Breast epithelium (tissue), 4 donors: ENCODE measurements around the gene D2HGDH. TPM values are rescaled to one million over a fixed set of nuclear protein-coding genes. Genes with fewer than 3 reads are reported as not detected.

Source experiments
- DNase-seq, 2 donors: peaks; one replicate each; pipeline ENCODE4 v3.0.0-alpha.2; 2019; ENCODE audit warnings: low spot score in 2 of 2
- H3K27ac ChIP-seq, 2 donors: fragments of 200-600 bp; sonication (generic) in 1 of 2; one replicate each; pipeline ENCODE4 v1.5.1; 2016 to 2019; ENCODE audit warnings: mild to moderate bottlenecking in 1 of 2
- H3K27me3 ChIP-seq, 2 donors: fragments of 200-600 bp; sonication (generic) in 1 of 2; one replicate each; pipeline versions ENCODE4 v1.5.1 to v1.6.0; 2017 to 2019; ENCODE audit warnings: control low read depth in 1 of 2, mild to moderate bottlenecking in 1 of 2
- H3K36me3 ChIP-seq: fragments of 200-600 bp; one replicate; pipeline ENCODE4 v1.5.1; 2019
- H3K4me1 ChIP-seq, 2 donors: fragments of 200-600 bp; sonication (generic); one replicate each; pipeline ENCODE4 v1.5.1; 2016 to 2019; ENCODE audit warnings: control low read depth in 1 of 2
- H3K4me3 ChIP-seq, 3 donors: fragments of 200-600 bp; sonication (generic); 1 replicate in 2 of 3; 2 replicates in 1 of 3; pipeline ENCODE4 v1.5.1; 2016 to 2019; ENCODE audit warnings: mild to moderate bottlenecking in 3 of 3, moderate library complexity in 2 of 3
- H3K9me3 ChIP-seq, 2 donors: fragments of 200-600 bp; sonication (generic) in 1 of 2; one replicate each; pipeline ENCODE4 v1.5.1; 2016 to 2019; ENCODE audit warnings: control low read depth in 1 of 2
- POLR2A ChIP-seq: fragments of 450-650 bp; IDR thresholded peaks from one replicate; pipeline ENCODE4 v1.6.1; 2016; ENCODE audit warnings: antibody characterized with exemption, mild to moderate bottlenecking, moderate library complexity
- POLR2AphosphoS5 ChIP-seq, 3 donors: sonication (generic); formaldehyde crosslinking; IDR thresholded peaks; one replicate each; pipeline ENCODE4 v1.6.1; 2017; ENCODE audit warnings: antibody characterized with exemption in 3 of 3
- intact Hi-C: fragments of 100-400 bp; cut with DNase I; formaldehyde crosslinking; loops from one replicate; pipeline ENCODE4 v1.15.1; 2023; ENCODE audit warnings: low total_unique reads
- total RNA-seq, 3 donors: library from RNA; depleted of rRNA; stranded (reverse); fragments of >200 nt; gene quantifications; one replicate each; pipeline ENCODE4 v1.1.0, GENCODE V29; 2016
- TF ChIP-seq, protein P1 (sequence below), 3 donors: fragments of 450-650 bp; IDR thresholded peaks; one replicate each; pipeline ENCODE4 v1.5.1; 2016 to 2017; ENCODE audit warnings: antibody characterized with exemption in 3 of 3, mild to moderate bottlenecking in 3 of 3, moderate library complexity in 3 of 3

D2HGDH gene
- total RNA-seq, 3 donors from 2014 or later, result 16.3 to 29.2 (median 22.2) TPM

DNA sequence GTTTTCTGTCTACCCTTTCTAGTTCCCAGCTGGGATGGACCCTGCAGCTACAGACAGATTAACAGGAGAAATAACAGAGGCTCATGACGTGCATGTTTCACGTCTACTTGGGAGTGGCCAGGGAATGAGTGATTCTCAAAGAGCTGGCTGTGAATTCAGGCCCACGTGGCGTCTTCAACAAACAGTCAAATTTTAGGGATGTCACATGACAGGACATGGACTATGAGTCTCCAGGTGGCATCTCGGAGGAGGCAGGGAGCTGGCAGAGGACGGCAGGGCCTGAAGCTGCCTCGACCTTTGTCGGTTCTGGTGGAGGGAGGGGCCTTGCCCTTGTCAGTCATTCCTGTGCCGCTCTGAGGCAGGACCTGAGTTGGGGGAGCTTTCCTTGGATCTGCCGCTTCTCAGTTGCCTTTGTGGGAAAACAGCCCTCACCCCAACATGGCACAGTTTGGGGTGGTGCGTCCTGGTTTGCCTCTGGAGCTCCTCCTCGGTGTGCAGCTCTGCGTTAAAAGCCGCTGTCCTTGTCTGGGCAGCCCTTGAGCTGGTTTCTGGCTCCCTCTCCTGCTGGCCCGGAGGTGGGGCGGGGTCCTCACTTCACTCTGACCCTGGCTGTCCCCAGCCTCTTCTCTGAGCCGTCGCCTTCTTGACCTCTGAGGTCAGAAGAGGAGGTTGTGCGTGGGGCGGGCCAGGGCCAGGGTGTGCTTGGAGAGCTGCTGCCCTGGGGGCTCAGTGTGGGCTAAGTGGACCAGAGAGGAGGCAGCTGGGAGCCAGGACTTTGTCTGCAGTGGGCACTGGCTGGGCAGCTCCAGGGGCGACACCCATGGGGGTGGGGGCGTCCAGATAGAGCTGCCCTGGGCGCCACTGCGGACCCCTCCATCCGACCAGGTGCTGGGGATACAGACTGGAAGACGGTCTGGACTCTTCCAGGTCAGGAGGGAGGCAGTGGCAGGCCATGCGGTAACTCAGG, 30.1 kb downstream of the D2HGDH start:
- Histone ChIP-seq H3K9me3 (no peaks in the 10 kb centered on the region), H3K27me3 (no peaks in the 10 kb centered on the region), H3K4me1 (no peaks in the 10 kb centered on the region), H3K36me3 (no peaks in the 10 kb centered on the region), H3K27ac (no peak overlapping the region), H3K4me3 (no peak overlapping the region)
- DNase-seq, result no peak
- intact Hi-C loops, result no loop called here
- TF ChIP-seq, protein P1, sequence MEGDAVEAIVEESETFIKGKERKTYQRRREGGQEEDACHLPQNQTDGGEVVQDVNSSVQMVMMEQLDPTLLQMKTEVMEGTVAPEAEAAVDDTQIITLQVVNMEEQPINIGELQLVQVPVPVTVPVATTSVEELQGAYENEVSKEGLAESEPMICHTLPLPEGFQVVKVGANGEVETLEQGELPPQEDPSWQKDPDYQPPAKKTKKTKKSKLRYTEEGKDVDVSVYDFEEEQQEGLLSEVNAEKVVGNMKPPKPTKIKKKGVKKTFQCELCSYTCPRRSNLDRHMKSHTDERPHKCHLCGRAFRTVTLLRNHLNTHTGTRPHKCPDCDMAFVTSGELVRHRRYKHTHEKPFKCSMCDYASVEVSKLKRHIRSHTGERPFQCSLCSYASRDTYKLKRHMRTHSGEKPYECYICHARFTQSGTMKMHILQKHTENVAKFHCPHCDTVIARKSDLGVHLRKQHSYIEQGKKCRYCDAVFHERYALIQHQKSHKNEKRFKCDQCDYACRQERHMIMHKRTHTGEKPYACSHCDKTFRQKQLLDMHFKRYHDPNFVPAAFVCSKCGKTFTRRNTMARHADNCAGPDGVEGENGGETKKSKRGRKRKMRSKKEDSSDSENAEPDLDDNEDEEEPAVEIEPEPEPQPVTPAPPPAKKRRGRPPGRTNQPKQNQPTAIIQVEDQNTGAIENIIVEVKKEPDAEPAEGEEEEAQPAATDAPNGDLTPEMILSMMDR (IDR thresholded peaks at IDR 0.05), result no peak
- TF ChIP-seq POLR2A (no peak), POLR2AphosphoS5 (IDR thresholded peaks at IDR 0.05) (no peak)

DNA sequence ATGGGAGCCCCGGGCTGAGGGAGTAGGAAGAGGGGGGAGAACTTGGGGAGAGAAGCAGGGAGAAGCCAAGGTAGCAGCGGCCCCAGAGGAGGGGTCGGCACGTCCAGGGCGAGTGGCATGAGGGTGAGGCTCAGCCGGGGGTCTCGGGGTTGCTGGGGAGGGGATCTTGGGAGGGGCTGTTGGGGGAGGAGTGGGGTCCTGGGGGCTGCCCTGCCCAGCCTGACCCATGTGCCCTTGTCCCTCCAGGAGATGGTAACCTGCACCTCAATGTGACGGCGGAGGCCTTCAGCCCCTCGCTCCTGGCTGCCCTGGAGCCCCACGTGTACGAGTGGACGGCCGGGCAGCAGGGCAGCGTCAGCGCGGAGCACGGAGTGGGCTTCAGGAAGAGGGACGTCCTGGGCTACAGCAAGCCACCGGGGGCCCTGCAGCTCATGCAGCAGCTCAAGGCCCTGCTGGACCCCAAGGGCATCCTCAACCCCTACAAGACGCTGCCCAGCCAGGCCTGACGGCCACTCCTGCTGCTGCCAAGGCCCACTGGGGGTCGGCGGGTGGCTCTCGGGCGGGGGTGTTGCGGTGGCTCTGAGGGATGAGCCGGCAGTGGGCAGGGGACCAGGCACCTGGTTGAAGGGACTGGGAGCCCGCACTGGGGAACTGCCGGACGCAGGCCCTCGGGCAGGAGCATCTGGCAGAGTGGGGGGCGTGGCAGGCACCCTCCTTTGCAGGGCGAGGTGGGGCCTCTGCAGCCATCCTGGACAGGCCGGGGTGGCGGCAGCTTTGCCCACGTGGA, 33.2 kb downstream of the D2HGDH start:
- no peaks in the 10 kb centered on the region for H3K4me1 ChIP-seq
- no peak overlapping the region for H3K27ac ChIP-seq
- intact Hi-C loops, result no loop called here
- no peaks in the 10 kb centered on the region for H3K9me3 ChIP-seq
- H3K4me3 ChIP-seq, result no peak overlapping the region
- no peak for TF ChIP-seq POLR2A
- TF ChIP-seq POLR2AphosphoS5 (IDR thresholded peaks at IDR 0.05), result no peak
- TF ChIP-seq, protein P1 (IDR thresholded peaks at IDR 0.05), result no peak
- no peaks in the 10 kb centered on the region for H3K36me3 ChIP-seq
- peak in 1 of 2 donors; percentile 5 for DNase-seq
- no peaks in the 10 kb centered on the region for H3K27me3 ChIP-seq

DNA sequence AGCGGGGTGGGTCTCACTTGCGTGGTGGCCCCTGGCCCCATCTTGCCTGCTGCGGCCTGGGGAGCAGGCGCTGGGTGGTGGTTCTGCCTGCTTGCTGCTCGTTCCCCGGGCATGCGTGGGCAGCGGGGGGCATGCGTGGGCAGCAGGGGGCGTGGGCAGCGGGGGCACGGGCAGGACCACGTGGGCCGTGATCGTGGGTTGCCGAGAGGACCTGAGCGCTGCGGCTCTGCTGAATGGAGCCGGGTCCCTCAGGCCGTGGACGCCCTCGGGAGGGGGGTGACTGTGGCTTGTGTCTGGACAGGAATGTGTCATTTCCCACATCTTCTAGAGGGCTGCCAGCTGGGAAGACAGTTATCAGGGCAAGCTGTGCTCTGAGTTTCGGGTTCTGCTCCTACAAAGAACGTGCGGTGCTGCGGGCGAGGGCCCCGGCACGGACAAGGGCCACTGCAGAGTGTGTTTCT, 33.9 kb downstream of the D2HGDH start:
- H3K4me1 ChIP-seq, result no peaks in the 10 kb centered on the region
- no peaks in the 10 kb centered on the region for H3K36me3 ChIP-seq
- H3K4me3 ChIP-seq, result no peak overlapping the region
- H3K9me3 ChIP-seq, result no peaks in the 10 kb centered on the region
- H3K27me3 ChIP-seq, result no peaks in the 10 kb centered on the region
- no peak overlapping the region for H3K27ac ChIP-seq
- TF ChIP-seq, protein P1 (IDR thresholded peaks at IDR 0.05), result no peak
- TF ChIP-seq POLR2AphosphoS5 (IDR thresholded peaks at IDR 0.05) (no peak), POLR2A (no peak)
- peak in 1 of 2 donors; percentile 10 for DNase-seq
- intact Hi-C loops, result no loop called here

DNA sequence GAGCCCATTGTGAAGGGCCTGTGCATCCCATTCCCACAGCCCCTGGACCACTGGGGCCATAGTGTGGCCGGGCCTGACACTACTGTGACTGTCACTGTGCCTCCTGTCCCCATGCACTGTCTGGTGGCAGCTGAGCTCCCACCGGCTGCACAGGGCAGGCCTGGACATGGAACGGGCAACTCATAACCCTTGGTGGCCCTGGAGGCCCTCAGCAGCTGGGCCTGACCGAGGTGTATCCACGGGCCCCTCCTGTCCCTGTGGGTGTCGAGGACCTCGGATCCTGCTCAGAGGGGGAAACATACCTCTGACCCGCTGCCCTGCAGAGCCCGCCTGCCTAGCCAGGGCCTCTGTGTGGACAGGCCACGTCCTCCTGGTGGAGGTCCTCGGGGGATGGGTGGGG, 34.4 kb downstream of the D2HGDH start:
- TF ChIP-seq POLR2A (no peak), POLR2AphosphoS5 (IDR thresholded peaks at IDR 0.05) (no peak)
- TF ChIP-seq, protein P1 (IDR thresholded peaks at IDR 0.05), result no peak

More for the DNA sequence above, 34.4 kb downstream of the D2HGDH start:
- no peak overlapping the region for H3K27ac ChIP-seq
- H3K4me3 ChIP-seq, result no peak overlapping the region
- H3K36me3 ChIP-seq, result no peaks in the 10 kb centered on the region
- DNase-seq, result peak in 1 of 2 donors; percentile 10
- H3K27me3 ChIP-seq, result peaks cover 0 to 4% of the 10 kb centered on the region in 2 donors
- intact Hi-C loops, result no loop called here
- H3K9me3 ChIP-seq, result no peaks in the 10 kb centered on the region
- H3K4me1 ChIP-seq, result no peaks in the 10 kb centered on the region
